Measurements from ENCODE around the gene FRMD8. TPM values are rescaled to one million over a fixed set of nuclear protein-coding genes. Genes with fewer than 3 reads are reported as not detected.

FRMD8 gene
- total RNA-seq, 1 donor from 2014 or later, result 49.6 TPM

- no peak for DNase-seq (ENCODE audit: low spot score)
- Mint-ChIP-seq H3K27ac (ENCODE audit: unreplicated experiment) (peak overlapping the region; percentile 100), H3K27me3 (ENCODE audit: low read depth) (no peaks in the 10 kb centered on the region), H3K4me3 (ENCODE audit: unreplicated experiment) (peak overlapping the region; percentile 82), H3K9me3 (ENCODE audit: low read depth) (no peaks in the 10 kb centered on the region), H3K36me3 (ENCODE audit: low read depth) (peaks cover 50% of the 10 kb centered on the region), H3K4me1 (ENCODE audit: low read depth) (peaks cover 84% of the 10 kb centered on the region)
- TF ChIP-seq CTCF (IDR thresholded peaks at IDR 0.05), result no peak
These were observed 40.6 kb downstream of the FRMD8 start for GRCh38 chr11:65426839-65427690.

GRCh38 chr11:65427691-65428577 lies 41.5 kb downstream of the FRMD8 start:
- H3K27ac Mint-ChIP-seq (ENCODE audit: unreplicated experiment), result peak overlapping the region; percentile 100
- no peaks in the 10 kb centered on the region for H3K27me3 Mint-ChIP-seq (ENCODE audit: low read depth)
- DNase-seq (ENCODE audit: low spot score), result no peak
- H3K9me3 Mint-ChIP-seq (ENCODE audit: low read depth), result no peaks in the 10 kb centered on the region
- H3K4me3 Mint-ChIP-seq (ENCODE audit: unreplicated experiment), result peak overlapping the region; percentile 82
- H3K36me3 Mint-ChIP-seq (ENCODE audit: low read depth), result peaks cover 46% of the 10 kb centered on the region
- peaks cover 87% of the 10 kb centered on the region for H3K4me1 Mint-ChIP-seq (ENCODE audit: low read depth)
- no peak for TF ChIP-seq CTCF (IDR thresholded peaks at IDR 0.05)

GRCh38 chr11:65428578-65429067 lies 42.2 kb downstream of the FRMD8 start:
- Mint-ChIP-seq H3K4me3 (ENCODE audit: unreplicated experiment) (peak overlapping the region; percentile 82), H3K36me3 (ENCODE audit: low read depth) (peaks cover 44% of the 10 kb centered on the region), H3K9me3 (ENCODE audit: low read depth) (no peaks in the 10 kb centered on the region), H3K27me3 (ENCODE audit: low read depth) (no peaks in the 10 kb centered on the region), H3K4me1 (ENCODE audit: low read depth) (peaks cover 90% of the 10 kb centered on the region), H3K27ac (ENCODE audit: unreplicated experiment) (peak overlapping the region; percentile 100)
- no peak for TF ChIP-seq CTCF (IDR thresholded peaks at IDR 0.05)
- no peak for DNase-seq (ENCODE audit: low spot score)

GRCh38 chr11:65429068-65429681 lies 42.7 kb downstream of the FRMD8 start:
- Mint-ChIP-seq H3K27ac (ENCODE audit: unreplicated experiment) (peak overlapping the region; percentile 100), H3K27me3 (ENCODE audit: low read depth) (no peaks in the 10 kb centered on the region), H3K36me3 (ENCODE audit: low read depth) (peaks cover 39% of the 10 kb centered on the region), H3K9me3 (ENCODE audit: low read depth) (no peaks in the 10 kb centered on the region), H3K4me1 (ENCODE audit: low read depth) (peaks cover 92% of the 10 kb centered on the region), H3K4me3 (ENCODE audit: unreplicated experiment) (peak overlapping the region; percentile 82)
- no peak for TF ChIP-seq CTCF (IDR thresholded peaks at IDR 0.05)
- DNase-seq (ENCODE audit: low spot score), result no peak
